ACC112 (cell line): Measurements from ENCODE around the gene ING5.

ENCODE experiments used
- H2AFZ ChIP-seq: fragments of 200-600 bp; sonication (generic); one replicate; pipeline ENCODE4 v1.6.0; 2017; ENCODE audit warnings: antibody characterized with exemption, low read length; ENCODE audit not compliant: unreplicated experiment
- H3K27ac ChIP-seq: fragments of 200-600 bp; sonication (generic); 2 replicates; pipeline ENCODE4 v1.5.1; 2014; ENCODE audit warnings: low read depth, mild to moderate bottlenecking, antibody characterized with exemption, low read length, moderate library complexity
- H3K27me3 ChIP-seq: fragments of 200-600 bp; sonication (generic); 2 replicates; pipeline ENCODE4 v1.6.1; 2014; ENCODE audit warnings: mild to moderate bottlenecking, antibody characterized with exemption, low read length, moderate library complexity, mixed read lengths; ENCODE audit not compliant: insufficient read depth
- H3K36me3 ChIP-seq: fragments of 200-600 bp; sonication (generic); 2 replicates; pipeline ENCODE4 v1.6.1; 2016; ENCODE audit warnings: mild to moderate bottlenecking, antibody characterized with exemption, low read length, moderate library complexity, mixed read lengths; ENCODE audit not compliant: insufficient read depth
- H3K4me1 ChIP-seq: fragments of 200-600 bp; sonication (generic); one replicate; pipeline ENCODE4 v1.6.1; 2016; ENCODE audit warnings: low read length, mixed read lengths; ENCODE audit not compliant: insufficient read depth, unreplicated experiment, control insufficient read depth
- H3K4me3 ChIP-seq: fragments of 200-600 bp; sonication (generic); 2 replicates; pipeline ENCODE4 v1.5.1; 2014; ENCODE audit warnings: mild to moderate bottlenecking, low read depth, low read length
- H3K79me2 ChIP-seq: fragments of 200-600 bp; sonication (generic); one replicate; pipeline ENCODE4 v1.6.0; 2016; ENCODE audit warnings: low read length; ENCODE audit not compliant: control insufficient read depth, unreplicated experiment, insufficient read depth

ING5 gene

GRCh38 chr2:241686650-241687425 lies 15.0 kb upstream of the ING5 start, which contains the start of gene DTYMK:
DTYMK (minus strand) TSS chr2:241686815; CDS start chr2:241686783, 32 bp downstream.
- H3K4me3 ChIP-seq = peak within 1 kb of the TSS; percentile 100
- peak within 1 kb of the TSS; percentile 64 for H2AFZ ChIP-seq
- H3K36me3 ChIP-seq = peaks cover 10% of the 10 kb centered on the region; the same call in 1 of the 2 replicates
- H3K27ac ChIP-seq = peak within 1 kb of the TSS; percentile 82
- H3K27me3 ChIP-seq = no peaks in the 10 kb centered on the region
- H3K79me2 ChIP-seq = peaks cover 57% of the 10 kb centered on the region
- H3K4me1 ChIP-seq = peaks cover 19% of the 10 kb centered on the region

GRCh38 chr2:241689306-241689705 lies 12.5 kb upstream of the ING5 start:
- peaks cover under 1% of the 10 kb centered on the region; the same call in 1 of the 2 replicates for H3K36me3 ChIP-seq
- no peak overlapping the region for H3K27ac ChIP-seq
- H2AFZ ChIP-seq = no peak overlapping the region
- H3K4me3 ChIP-seq = no peak overlapping the region
- peaks cover 48% of the 10 kb centered on the region for H3K79me2 ChIP-seq
- H3K4me1 ChIP-seq = peaks cover 25% of the 10 kb centered on the region
- no peaks in the 10 kb centered on the region for H3K27me3 ChIP-seq

GRCh38 chr2:241690202-241690717 lies 11.6 kb upstream of the ING5 start:
- H3K4me1 ChIP-seq = peaks cover 25% of the 10 kb centered on the region
- H3K4me3 ChIP-seq = no peak overlapping the region
- H2AFZ ChIP-seq = no peak overlapping the region
- no peaks in the 10 kb centered on the region for H3K27me3 ChIP-seq
- H3K36me3 ChIP-seq = no peaks in the 10 kb centered on the region
- no peak overlapping the region for H3K27ac ChIP-seq
- peaks cover 40% of the 10 kb centered on the region for H3K79me2 ChIP-seq

GRCh38 chr2:241692448-241692847 lies 9.4 kb upstream of the ING5 start:
- H3K4me1 ChIP-seq = peaks cover 21% of the 10 kb centered on the region
- H2AFZ ChIP-seq = no peak overlapping the region
- H3K27ac ChIP-seq = 0 out of 2 replicates have a peak overlapping the region, but pooled peaks have one; percentile 33
- peaks cover 22% of the 10 kb centered on the region for H3K79me2 ChIP-seq
- H3K36me3 ChIP-seq = no peaks in the 10 kb centered on the region
- H3K27me3 ChIP-seq = no peaks in the 10 kb centered on the region
- H3K4me3 ChIP-seq = no peak overlapping the region

- Histone ChIP-seq H2AFZ (no peak overlapping the region), H3K27me3 (no peaks in the 10 kb centered on the region), H3K4me3 (no peak overlapping the region), H3K27ac (no peak overlapping the region), H3K4me1 (peaks cover 18% of the 10 kb centered on the region), H3K79me2 (no peaks in the 10 kb centered on the region), H3K36me3 (no peaks in the 10 kb centered on the region)
Measured at GRCh38 chr2:241695651-241696050, 6.2 kb upstream of the ING5 start.

- Histone ChIP-seq H3K4me1 (peaks cover 8% of the 10 kb centered on the region), H3K36me3 (peaks cover 10% of the 10 kb centered on the region), H3K27me3 (no peaks in the 10 kb centered on the region), H3K79me2 (peaks cover 15% of the 10 kb centered on the region), H2AFZ (peak overlapping the region; percentile 38), H3K4me3 (peak overlapping the region; percentile 87), H3K27ac (peak overlapping the region; percentile 85)
Measured at GRCh38 chr2:241701149-241701398, 765 bp upstream of the ING5 start.

GRCh38 chr2:241702155-241703031 lies 554 bp downstream of the ING5 start:
- Histone ChIP-seq H3K36me3 (peaks cover 19% of the 10 kb centered on the region), H2AFZ (peak overlapping the region; percentile 23), H3K79me2 (peaks cover 15% of the 10 kb centered on the region), H3K4me1 (peaks cover 8% of the 10 kb centered on the region), H3K27me3 (no peaks in the 10 kb centered on the region), H3K27ac (peak overlapping the region; percentile 85), H3K4me3 (peak overlapping the region; percentile 91)

GRCh38 chr2:241703032-241703604 lies 1.3 kb downstream of the ING5 start:
- Histone ChIP-seq H3K4me1 (peaks cover 8% of the 10 kb centered on the region), H3K36me3 (peaks cover 24% of the 10 kb centered on the region), H3K27me3 (no peaks in the 10 kb centered on the region), H3K27ac (no peak overlapping the region), H2AFZ (peak overlapping the region; percentile 23), H3K79me2 (peaks cover 15% of the 10 kb centered on the region), H3K4me3 (peak overlapping the region; percentile 91)

GRCh38 chr2:241706537-241706936 lies 4.7 kb downstream of the ING5 start:
- Histone ChIP-seq H3K36me3 (peaks cover 37% of the 10 kb centered on the region), H3K27me3 (no peaks in the 10 kb centered on the region)

GRCh38 chr2:241708879-241709278 lies 7.0 kb downstream of the ING5 start:
- Histone ChIP-seq H3K27me3 (no peaks in the 10 kb centered on the region), H3K4me1 (no peaks in the 10 kb centered on the region), H3K79me2 (peaks cover 7% of the 10 kb centered on the region), H3K36me3 (peaks cover 52% of the 10 kb centered on the region), H3K27ac (no peak overlapping the region), H2AFZ (no peak overlapping the region), H3K4me3 (no peak overlapping the region)

More at GRCh38 chr2:241706537-241706936, 4.7 kb downstream of the ING5 start:
- Histone ChIP-seq H3K27ac (no peak overlapping the region), H3K4me3 (no peak overlapping the region), H2AFZ (no peak overlapping the region), H3K4me1 (peaks cover 3% of the 10 kb centered on the region), H3K79me2 (peaks cover 15% of the 10 kb centered on the region)
